ENCODE data around the gene TOMM6.

The TOMM6 gene

GRCh38 chr6:41767112-41767833 is 20.2 kb upstream of the TOMM6 start:
- TF ChIP-seq CTCF (IDR thresholded peaks at IDR 0.05; ENCODE audit: low read depth, low read length): no peak
- peak; percentile 73 for DNase-seq (ENCODE audit: extremely low read depth, low read depth)

GRCh38 chr6:41768545-41769308 is 18.8 kb upstream of the TOMM6 start:
- no peak for TF ChIP-seq CTCF (IDR thresholded peaks at IDR 0.05; ENCODE audit: low read depth, low read length)

GRCh38 chr6:41769376-41769775 is 18.1 kb upstream of the TOMM6 start:
- no peak for DNase-seq (ENCODE audit: extremely low read depth, low read depth)
- no peak for TF ChIP-seq CTCF (IDR thresholded peaks at IDR 0.05; ENCODE audit: low read depth, low read length)

More at GRCh38 chr6:41768545-41769308, 18.8 kb upstream of the TOMM6 start:
- DNase-seq (ENCODE audit: extremely low read depth, low read depth): no peak

GRCh38 chr6:41770381-41771057 is 17.0 kb upstream of the TOMM6 start:
- DNase-seq (ENCODE audit: extremely low read depth, low read depth): no peak
- TF ChIP-seq CTCF (IDR thresholded peaks at IDR 0.05; ENCODE audit: low read depth, low read length): no peak

GRCh38 chr6:41771058-41771983 is 16.2 kb upstream of the TOMM6 start:
- TF ChIP-seq CTCF (IDR thresholded peaks at IDR 0.05; ENCODE audit: low read depth, low read length): no peak
- DNase-seq (ENCODE audit: extremely low read depth, low read depth): no peak

- TF ChIP-seq CTCF (IDR thresholded peaks at IDR 0.05; ENCODE audit: low read depth, low read length): no peak
- no peak for DNase-seq (ENCODE audit: extremely low read depth, low read depth)
Observed at GRCh38 chr6:41774841-41775240, 12.7 kb upstream of the TOMM6 start.
